Measurements from ENCODE around the gene BANF1. TPM values are rescaled to one million over a fixed set of nuclear protein-coding genes. Genes with fewer than 3 reads are reported as not detected.

The BANF1 gene
- total RNA-seq, 4 donors from 2014 or later, result 35.9 to 61.2 (median 43.4) TPM

GRCh38 chr11:65965986-65966762, 36.1 kb upstream of the BANF1 start:
- H3K36me3 ChIP-seq, result peaks cover 0 to 72% of the 10 kb centered on the region in 2 donors
- H3K9me3 ChIP-seq, result no peaks in the 10 kb centered on the region
- TF ChIP-seq EP300 (IDR thresholded peaks at IDR 0.05) (no peak), POLR2A (IDR thresholded peaks at IDR 0.05) (no peak), POLR2AphosphoS5 (IDR thresholded peaks at IDR 0.05) (no peak), CTCF (IDR thresholded peaks at IDR 0.05) (no peak)
- no peak overlapping the region for H3K27ac ChIP-seq
- WGBS, 2 donors (ENCODE audit: low coverage in 1 of 2), result 76 to 89% methylated on average over 6 to 9 of the region's 36 CpGs
- H3K4me1 ChIP-seq, result peaks cover 10 to 27% (median 19%) of the 10 kb centered on the region in 3 donors
- no peak overlapping the region for H3K4me3 ChIP-seq
- no peak for ATAC-seq
- no peaks in the 10 kb centered on the region for H3K27me3 ChIP-seq

- peaks cover 9 to 21% (median 16%) of the 10 kb centered on the region in 3 donors for H3K4me1 ChIP-seq
- H3K36me3 ChIP-seq, result peaks cover 0 to 80% of the 10 kb centered on the region in 2 donors
- no peak overlapping the region for H3K27ac ChIP-seq
- no peaks in the 10 kb centered on the region for H3K27me3 ChIP-seq
- ATAC-seq, result no peak
- H3K9me3 ChIP-seq, result no peaks in the 10 kb centered on the region
- no peak overlapping the region for H3K4me3 ChIP-seq
- 86 to 87% methylated on average over 7 to 16 of the region's 30 CpGs for WGBS, 2 donors (ENCODE audit: low coverage in 1 of 2)
- TF ChIP-seq CTCF (IDR thresholded peaks at IDR 0.05) (no peak), POLR2AphosphoS5 (IDR thresholded peaks at IDR 0.05) (no peak), EP300 (IDR thresholded peaks at IDR 0.05) (no peak), POLR2A (IDR thresholded peaks at IDR 0.05) (no peak)
Observed at GRCh38 chr11:65967329-65967934, 34.9 kb upstream of the BANF1 start.

GRCh38 chr11:65968600-65969482, 33.5 kb upstream of the BANF1 start:
- TF ChIP-seq EP300 (IDR thresholded peaks at IDR 0.05) (no peak), CTCF (IDR thresholded peaks at IDR 0.05) (no peak), POLR2A (IDR thresholded peaks at IDR 0.05) (no peak), POLR2AphosphoS5 (IDR thresholded peaks at IDR 0.05) (no peak)
- H3K27ac ChIP-seq, result no peak overlapping the region
- no peaks in the 10 kb centered on the region for H3K9me3 ChIP-seq
- peaks cover 0 to 90% of the 10 kb centered on the region in 2 donors for H3K36me3 ChIP-seq
- ATAC-seq, result no peak
- peaks cover 0 to 7% (median 1%) of the 10 kb centered on the region in 3 donors for H3K4me1 ChIP-seq
- WGBS, 2 donors (ENCODE audit: low coverage in 1 of 2), result 77 to 82% methylated on average over 9 to 10 of the region's 15 CpGs
- H3K4me3 ChIP-seq, result no peak overlapping the region
- H3K27me3 ChIP-seq, result no peaks in the 10 kb centered on the region

GRCh38 chr11:65972116-65972515, 30.2 kb upstream of the BANF1 start:
- Histone ChIP-seq H3K27me3 (no peaks in the 10 kb centered on the region), H3K9me3 (no peaks in the 10 kb centered on the region), H3K27ac (no peak overlapping the region), H3K4me1 (no peaks in the 10 kb centered on the region), H3K36me3 (peaks cover 0 to 79% of the 10 kb centered on the region in 2 donors), H3K4me3 (no peak overlapping the region)
- TF ChIP-seq CTCF (IDR thresholded peaks at IDR 0.05) (no peak), EP300 (IDR thresholded peaks at IDR 0.05) (no peak), POLR2A (IDR thresholded peaks at IDR 0.05) (no peak), POLR2AphosphoS5 (IDR thresholded peaks at IDR 0.05) (no peak)
- no peak for ATAC-seq
- WGBS, 2 donors (ENCODE audit: low coverage in 1 of 2), result 89 to 95% methylated on average over 7 to 8 of the region's 8 CpGs

Data from gastroesophageal sphincter (tissue), 4 donors.